Ectodermal cell (in vitro differentiated cells): ENCODE measurements around the gene TRIM66.

Source experiments
- H3K27ac ChIP-seq: 2 replicates; pipeline ENCODE4 v1.7.0; 2013; ENCODE audit warnings: mild to moderate bottlenecking, low read depth, low read length; ENCODE audit not compliant: insufficient read depth, poor library complexity, severe bottlenecking
- H3K27me3 ChIP-seq: 2 replicates; pipeline ENCODE4 v1.7.0; 2013; ENCODE audit warnings: mild to moderate bottlenecking, low read length; ENCODE audit not compliant: insufficient read depth, control insufficient read depth, poor library complexity, severe bottlenecking
- H3K36me3 ChIP-seq: one replicate; pipeline ENCODE4 v1.7.0; 2013; ENCODE audit warnings: low read length; ENCODE audit not compliant: control insufficient read depth, insufficient read depth
- H3K4me1 ChIP-seq: one replicate; pipeline ENCODE4 v1.7.0; 2013; ENCODE audit warnings: low read length; ENCODE audit not compliant: control insufficient read depth, insufficient read depth
- H3K4me3 ChIP-seq: 2 replicates; pipeline ENCODE4 v1.7.0; 2013; ENCODE audit warnings: low read depth, low read length, control low read depth; ENCODE audit not compliant: insufficient read depth
- H3K9me3 ChIP-seq: 2 replicates; pipeline ENCODE4 v1.7.0; 2013; ENCODE audit warnings: mild to moderate bottlenecking, low read length, moderate library complexity; ENCODE audit not compliant: control insufficient read depth
- WGBS, 2 experiments: methylation state at CpG; one replicate each; pipeline ENCODE4 v1.1.7; 2013; ENCODE audit warnings: missing lambda C conversion rate in 2 of 2; 5-methylcytosine and 5-hydroxymethylcytosine counted together

TRIM66 gene

GRCh38 chr11:8693010-8693551 lies 10.6 kb upstream of the TRIM66 start:
- Histone ChIP-seq H3K36me3 (peaks cover 46% of the 10 kb centered on the region), H3K9me3 (no peaks in the 10 kb centered on the region), H3K4me1 (peaks cover 6% of the 10 kb centered on the region), H3K4me3 (no peak overlapping the region), H3K27me3 (no peaks in the 10 kb centered on the region), H3K27ac (no peak overlapping the region)
- 96% methylated on average over 6 of the region's 6 CpGs for WGBS, 2 experiments

GRCh38 chr11:8692417-8692816 lies 10.0 kb upstream of the TRIM66 start:
- WGBS, 2 experiments, result 84 to 97% methylated on average over 3 of the region's 3 CpGs
- no peaks in the 10 kb centered on the region for H3K27me3 ChIP-seq
- no peaks in the 10 kb centered on the region for H3K9me3 ChIP-seq
- no peak overlapping the region for H3K27ac ChIP-seq
- peaks cover 40% of the 10 kb centered on the region for H3K36me3 ChIP-seq
- H3K4me1 ChIP-seq, result peaks cover 10% of the 10 kb centered on the region
- no peak overlapping the region for H3K4me3 ChIP-seq

GRCh38 chr11:8691601-8692000 lies 9.1 kb upstream of the TRIM66 start:
- Histone ChIP-seq H3K36me3 (peaks cover 35% of the 10 kb centered on the region), H3K9me3 (no peaks in the 10 kb centered on the region)

GRCh38 chr11:8690374-8691342 lies 8.2 kb upstream of the TRIM66 start:
- H3K9me3 ChIP-seq, result no peaks in the 10 kb centered on the region
- H3K27ac ChIP-seq, result no peak overlapping the region
- 89 to 92% methylated on average over 4 of the region's 4 CpGs for WGBS, 2 experiments
- no peak overlapping the region for H3K4me3 ChIP-seq
- no peaks in the 10 kb centered on the region for H3K27me3 ChIP-seq
- H3K36me3 ChIP-seq, result peaks cover 31% of the 10 kb centered on the region
- peaks cover 10% of the 10 kb centered on the region for H3K4me1 ChIP-seq

More at GRCh38 chr11:8691601-8692000, 9.1 kb upstream of the TRIM66 start:
- Histone ChIP-seq H3K4me1 (peaks cover 10% of the 10 kb centered on the region), H3K4me3 (no peak overlapping the region), H3K27ac (no peak overlapping the region), H3K27me3 (no peaks in the 10 kb centered on the region)
- 96 to 98% methylated on average over 6 of the region's 6 CpGs for WGBS, 2 experiments

GRCh38 chr11:8689726-8690255 lies 7.3 kb upstream of the TRIM66 start:
- H3K4me1 ChIP-seq, result peaks cover 15% of the 10 kb centered on the region
- no peak overlapping the region for H3K27ac ChIP-seq
- 89 to 93% methylated on average over 8 of the region's 8 CpGs for WGBS, 2 experiments
- H3K36me3 ChIP-seq, result peaks cover 36% of the 10 kb centered on the region
- no peaks in the 10 kb centered on the region for H3K9me3 ChIP-seq
- H3K4me3 ChIP-seq, result peak overlapping the region; percentile 57
- H3K27me3 ChIP-seq, result no peaks in the 10 kb centered on the region

GRCh38 chr11:8688414-8689362 lies 6.2 kb upstream of the TRIM66 start:
- Histone ChIP-seq H3K4me1 (peaks cover 22% of the 10 kb centered on the region), H3K36me3 (peaks cover 40% of the 10 kb centered on the region), H3K27me3 (no peaks in the 10 kb centered on the region), H3K4me3 (peak overlapping the region; percentile 57), H3K27ac (peak overlapping the region; percentile 84), H3K9me3 (no peaks in the 10 kb centered on the region)
- 7 to 8% methylated on average over 56 of the region's 56 CpGs for WGBS, 2 experiments

GRCh38 chr11:8686325-8686724 lies 3.9 kb upstream of the TRIM66 start:
- Histone ChIP-seq H3K4me3 (no peak overlapping the region), H3K27ac (no peak overlapping the region), H3K9me3 (no peaks in the 10 kb centered on the region), H3K27me3 (no peaks in the 10 kb centered on the region), H3K36me3 (peaks cover 24% of the 10 kb centered on the region), H3K4me1 (peaks cover 22% of the 10 kb centered on the region)
- WGBS, 2 experiments, result 95% methylated on average over 7 of the region's 7 CpGs

GRCh38 chr11:8685820-8686219 lies 3.4 kb upstream of the TRIM66 start:
- peaks cover 24% of the 10 kb centered on the region for H3K36me3 ChIP-seq
- H3K27ac ChIP-seq, result no peak overlapping the region
- H3K4me1 ChIP-seq, result peaks cover 22% of the 10 kb centered on the region
- H3K9me3 ChIP-seq, result no peaks in the 10 kb centered on the region
- no peak overlapping the region for H3K4me3 ChIP-seq
- 94 to 100% methylated on average over 2 of the region's 2 CpGs for WGBS, 2 experiments
- no peaks in the 10 kb centered on the region for H3K27me3 ChIP-seq

GRCh38 chr11:8685306-8685705 lies 2.8 kb upstream of the TRIM66 start:
- Histone ChIP-seq H3K27me3 (no peaks in the 10 kb centered on the region), H3K4me1 (peaks cover 22% of the 10 kb centered on the region), H3K27ac (peak overlapping the region; percentile 19), H3K4me3 (no peak overlapping the region), H3K9me3 (no peaks in the 10 kb centered on the region), H3K36me3 (peaks cover 24% of the 10 kb centered on the region)
- 91 to 93% methylated on average over 7 of the region's 7 CpGs for WGBS, 2 experiments
